Mesangial cell (primary cell): ENCODE results near the gene LNP1. TPM values are rescaled to one million over a fixed set of nuclear protein-coding genes. Genes with fewer than 3 reads are reported as not detected.

ENCODE experiments used
- total RNA-seq: library from RNA; depleted of rRNA; stranded (reverse); fragments of >200 nt; gene quantifications from 2 replicates; pipeline ENCODE4 v1.2.3, GENCODE V29; 2015

LNP1 gene
- 0.63 and 1.8 TPM in 2 replicates for total RNA-seq

GRCh38 chr3:100400780-100401673 is at the start of gene LNP1, which contains the start of gene TOMM70:
LNP1 (plus strand) TSS chr3:100401539; CDS start chr3:100429730, 28,191 bp downstream.
TOMM70 (minus strand) TSS chr3:100401089; CDS start chr3:100400949, 140 bp downstream.

GRCh38 chr3:100492059-100493006 is 91.0 kb downstream of the LNP1 start, which contains the start of gene TMEM45A:
TMEM45A (plus strand) TSS chr3:100492619; CDS start chr3:100555212, 62,593 bp downstream.

Other genes with a start within 250 kb of the LNP1 start
- gene TBC1D23, start 140.5 kb upstream of the LNP1 start, total RNA-seq: 10.9 and 12.7 TPM in 2 replicates
- 12.7 and 17.1 TPM in 2 replicates for gene NIT2, start 66.8 kb upstream of the LNP1 start, total RNA-seq
- 20.4 and 30.8 TPM in 2 replicates for gene TOMM70, start 450 bp upstream of the LNP1 start, total RNA-seq
- 5.4 and 7.2 TPM in 2 replicates for gene TMEM45A, start 91.1 kb downstream of the LNP1 start, total RNA-seq
- not detected in 2 replicates for gene ADGRG7, start 208.1 kb downstream of the LNP1 start, total RNA-seq